ENCODE measurements around the gene HUWE1. TPM values are rescaled to one million over a fixed set of nuclear protein-coding genes. Genes with fewer than 3 reads are reported as not detected.

The HUWE1 gene
- total and polyA plus RNA-seq, 9 of the 15 experiments (the other 6 are each of a cell fraction or from before 2014, with no cell fraction given), result 23.9 to 204 (median 65.1) TPM

- TF ChIP-seq SPI1 (IDR thresholded peaks at IDR 0.05; ENCODE audit: borderline replicate concordance, low read depth, low read length) (no peak), BCL6 (CRISPR knock-in tag; IDR thresholded peaks at IDR 0.05) (no peak), ZNF395 (CRISPR knock-in tag; IDR thresholded peaks at IDR 0.05) (no peak), ZNF311 (CRISPR knock-in tag; IDR thresholded peaks at IDR 0.05) (no peak), C11orf30 (IDR thresholded peaks at IDR 0.05; ENCODE audit: low read depth) (no peak)
Observed at GRCh38 chrX:53686151-53686885, at the start of gene HUWE1 (continued).

- ChIA-PET CTCF (ENCODE audit: low intra/inter-chr PET ratio) (no interaction called here), POLR2A (no interaction called here)
- FAIRE-seq (no peak), DNase-seq (ENCODE audit: extremely low read depth in 1 of 4, low spot score in 3 of 4) (no peak), ATAC-seq (no peak)
- no peaks in the 10 kb centered on the region for H3K79me2 ChIP-seq (ENCODE audit: control insufficient read depth, insufficient read depth, low read length)
- peaks cover 0 to 12% of the 10 kb centered on the region in 2 experiments; a peak in 2 of 5 replicates for H3K27me3 ChIP-seq (ENCODE audit: control insufficient read depth in 2 of 2, insufficient read depth in 2 of 2, low read length in 2 of 2)
- no peak overlapping the region for H3K4me2 ChIP-seq (ENCODE audit: insufficient read depth, low read length)
- TF ChIP-seq ZNF407 (IDR thresholded peaks at IDR 0.05; ENCODE audit: low read depth) (no peak), MED1 (CRISPR knock-in tag; IDR thresholded peaks at IDR 0.05; ENCODE audit: borderline replicate concordance) (no peak)
- in situ Hi-C loops (cut with MboI) (no loop called here), intact Hi-C loops (cut with micrococcal nuclease) (no loop called here)
- 0% methylated on average over 2 of the region's 2 CpGs for WGBS (ENCODE audit: insufficient coverage, low coverage, missing lambda C conversion rate)
- no peaks in the 10 kb centered on the region for H3K4me1 ChIP-seq (replicated peaks in 1 of 2; ENCODE audit: control insufficient read depth in 2 of 2, insufficient read depth in 2 of 2, low read length in 2 of 2)
- no peaks in the 10 kb centered on the region for H4K20me1 ChIP-seq (replicated peaks; ENCODE audit: control insufficient read depth, insufficient read depth, low read length)
- no peaks in the 10 kb centered on the region for H3K9me1 ChIP-seq (ENCODE audit: control insufficient read depth, insufficient read depth, low read length)
- no peak overlapping the region for H3K9ac ChIP-seq (ENCODE audit: insufficient read depth in 1 of 2, low read depth in 2 of 2, low read length in 2 of 2)
- H2AFZ ChIP-seq (ENCODE audit: low read depth, low read length), result no peak overlapping the region
- no peaks in the 10 kb centered on the region for H3K36me3 ChIP-seq (ENCODE audit: control insufficient read depth, insufficient read depth, low read length)
- no TSS peak for BruUV-seq (replicated peaks)
- H3K4me3 ChIP-seq, result no peak overlapping the region
- H3K27ac ChIP-seq (ENCODE audit: extremely low read depth, low read depth, low read length), result no peak overlapping the region
- no peaks in the 10 kb centered on the region for H3K9me3 ChIP-seq (replicated peaks; ENCODE audit: control insufficient read depth, insufficient read depth, low read depth, low read length)
Observed at GRCh38 chrX:53732797-53733196, 46.3 kb upstream of the HUWE1 start.

All from K562 (cell line).